SK-MEL-5 (cell line): Measurements from ENCODE around the gene MGAT4C. TPM values are rescaled to one million over a fixed set of nuclear protein-coding genes. Genes with fewer than 3 reads are reported as not detected.
"Not testable (repeated sequence)": the region's sequence is repeated elsewhere in the genome, so short reads cannot be mapped to it uniquely, and the experiment has no call there.

ENCODE experiments used
- DNase-seq: peaks from one replicate; pipeline ENCODE4 v3.0.0-alpha.2; 2016; ENCODE audit warnings: low read depth, low spot score
- in situ Hi-C: cut with HindIII; loops from 2 replicates; pipeline ENCODE4 v1.10.0; 2016; ENCODE audit warnings: low sequenced_read_pairs, high pct_unique_total_duplicates, low pct_unique_long_range_greater_than_20kb
- polyA plus RNA-seq, 2 experiments: library from polyadenylated mRNA; depleted of rRNA; stranded (reverse); fragments of >200 nt; gene quantifications; 2 replicates each; pipeline ENCODE4 v1.2.3, GENCODE V29; 2015
- total RNA-seq: library from RNA; depleted of rRNA; stranded (reverse); fragments of >200 nt; shearing (Covaris generic); gene quantifications from 2 replicates; pipeline ENCODE4 v1.2.3, GENCODE V29; 2014; rRNA removed

The MGAT4C gene
- total RNA-seq: 0.08 and 0.19 TPM in 2 replicates
- 0.01 TPM in 2 replicates for polyA plus RNA-seq (2015; cell fraction: cytosol; rRNA removed)
- not detected in 2 replicates for polyA plus RNA-seq (2015; cell fraction: nucleus; rRNA removed)

- no peak for DNase-seq
- in situ Hi-C loops: no loop called here
Observed at GRCh38 chr12:86256163-86256562, at the start of gene MGAT4C. MGAT4C (minus strand) TSS chr12:86256391.

DNA sequence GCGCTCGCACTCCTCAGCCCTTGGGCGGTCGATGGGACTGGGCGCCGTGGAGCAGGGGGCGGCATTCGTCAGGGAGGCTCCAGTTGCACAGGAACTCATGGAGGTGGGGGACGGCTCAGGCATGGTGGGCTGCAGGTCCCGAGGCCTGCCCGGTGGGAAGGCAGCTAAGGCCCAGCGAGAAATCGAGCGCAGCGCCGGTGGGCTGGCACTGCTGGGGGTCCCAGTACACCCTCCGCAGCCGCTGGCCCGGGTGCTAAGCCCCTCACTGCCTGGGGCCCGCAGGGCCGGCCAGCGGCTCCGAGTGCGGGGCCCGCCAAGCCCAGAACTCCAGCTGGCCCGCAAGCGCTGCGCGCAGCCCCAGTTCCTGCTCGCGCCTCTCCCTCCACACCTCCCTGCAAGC is 40.2 kb upstream of the MGAT4C start:
- in situ Hi-C loops, DNase-seq: not testable (repeated sequence)

DNA sequence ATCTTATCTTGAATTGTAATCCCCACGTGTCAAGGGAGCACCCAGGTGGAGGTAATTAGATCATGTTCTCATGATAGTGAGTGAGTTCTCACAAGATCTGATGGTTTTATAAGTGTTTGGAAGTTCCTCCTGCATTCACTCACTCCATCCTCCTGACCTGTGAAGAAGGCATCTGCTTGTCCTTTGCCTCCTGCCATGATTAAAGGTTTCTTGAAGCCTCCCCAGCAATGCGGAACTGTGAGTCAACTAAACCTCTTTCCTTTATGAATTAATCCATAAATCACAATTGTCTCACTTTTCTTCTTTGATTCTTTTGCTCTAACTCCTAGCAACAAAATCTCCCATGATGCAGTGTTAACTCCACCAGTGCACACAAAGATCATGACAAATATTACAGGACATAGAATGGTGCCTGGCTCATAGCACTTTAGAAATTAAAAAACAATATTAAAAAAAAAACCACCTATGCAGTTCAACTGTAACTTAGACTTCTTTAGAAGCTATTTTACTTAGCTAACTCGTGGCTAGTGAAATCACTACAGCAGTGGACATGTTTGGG is 37.6 kb upstream of the MGAT4C start:
- DNase-seq: no peak
- in situ Hi-C loops: no loop called here

DNA sequence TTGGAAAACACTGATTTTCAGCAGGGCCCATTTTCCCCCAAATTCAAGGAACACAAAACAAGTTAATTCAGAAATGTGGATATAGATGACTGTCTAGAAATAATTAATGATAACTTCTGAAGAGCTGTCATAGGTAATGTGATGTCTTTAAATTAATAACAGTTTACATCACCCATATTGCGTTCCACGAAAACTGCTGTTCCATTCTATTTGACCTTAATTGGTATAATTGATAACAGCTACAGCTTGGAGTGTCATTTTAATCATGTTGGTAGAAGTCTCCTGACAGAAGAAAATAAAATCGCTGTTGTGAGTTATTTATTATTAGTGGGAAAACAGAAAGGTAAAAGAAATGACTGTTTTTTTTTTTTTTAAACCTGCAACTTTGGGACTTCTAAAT is 36.3 kb upstream of the MGAT4C start:
- no peak for DNase-seq
- in situ Hi-C loops: no loop called here

GRCh38 chr12:86290615-86291014 is 34.4 kb upstream of the MGAT4C start:
- in situ Hi-C loops: no loop called here
- DNase-seq: no peak

- no peak for DNase-seq
- in situ Hi-C loops: no loop called here
Observed at GRCh38 chr12:86286119-86286518, 29.9 kb upstream of the MGAT4C start.

GRCh38 chr12:86283620-86284019 is 27.4 kb upstream of the MGAT4C start:
- DNase-seq: no peak
- in situ Hi-C loops: no loop called here

DNA sequence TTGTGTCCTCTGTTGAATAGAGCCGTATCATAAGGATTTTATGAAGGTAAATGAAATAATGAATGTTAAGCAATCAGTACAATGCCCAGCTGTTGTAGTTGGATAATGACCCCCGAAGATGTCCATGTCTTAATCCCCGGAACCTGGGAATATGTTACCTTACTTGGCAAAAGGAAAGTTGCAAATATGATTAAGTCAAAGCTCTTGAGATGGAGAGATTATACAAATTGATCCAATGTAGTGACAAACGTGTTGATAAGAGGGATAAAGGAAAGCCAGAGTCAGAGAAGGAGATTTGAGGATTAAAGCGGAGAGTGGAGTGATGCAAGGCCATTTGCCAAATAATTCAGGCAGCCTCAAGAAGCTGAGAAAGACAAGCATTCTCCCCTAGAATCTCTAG is 19.2 kb upstream of the MGAT4C start:
- in situ Hi-C loops: no loop called here
- no peak for DNase-seq

DNA sequence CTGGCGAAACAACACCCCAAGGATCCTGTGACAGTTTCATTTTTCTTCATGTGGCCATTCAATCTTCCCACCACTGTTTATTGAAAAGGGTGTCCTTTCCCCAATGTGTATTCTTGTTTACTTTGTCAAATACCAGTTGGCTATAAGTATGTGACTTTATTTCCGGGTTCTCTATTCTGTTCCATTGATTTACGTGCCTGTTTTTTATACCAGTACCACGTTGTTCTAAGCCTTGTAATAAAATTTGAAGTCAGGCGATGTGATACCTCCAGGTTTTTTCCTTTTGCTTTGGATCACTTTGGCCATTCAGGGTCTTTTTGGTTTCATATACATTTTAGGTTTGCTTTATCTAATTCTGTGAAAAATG is 9.1 kb upstream of the MGAT4C start:
- no peak for DNase-seq
- in situ Hi-C loops: no loop called here

DNA sequence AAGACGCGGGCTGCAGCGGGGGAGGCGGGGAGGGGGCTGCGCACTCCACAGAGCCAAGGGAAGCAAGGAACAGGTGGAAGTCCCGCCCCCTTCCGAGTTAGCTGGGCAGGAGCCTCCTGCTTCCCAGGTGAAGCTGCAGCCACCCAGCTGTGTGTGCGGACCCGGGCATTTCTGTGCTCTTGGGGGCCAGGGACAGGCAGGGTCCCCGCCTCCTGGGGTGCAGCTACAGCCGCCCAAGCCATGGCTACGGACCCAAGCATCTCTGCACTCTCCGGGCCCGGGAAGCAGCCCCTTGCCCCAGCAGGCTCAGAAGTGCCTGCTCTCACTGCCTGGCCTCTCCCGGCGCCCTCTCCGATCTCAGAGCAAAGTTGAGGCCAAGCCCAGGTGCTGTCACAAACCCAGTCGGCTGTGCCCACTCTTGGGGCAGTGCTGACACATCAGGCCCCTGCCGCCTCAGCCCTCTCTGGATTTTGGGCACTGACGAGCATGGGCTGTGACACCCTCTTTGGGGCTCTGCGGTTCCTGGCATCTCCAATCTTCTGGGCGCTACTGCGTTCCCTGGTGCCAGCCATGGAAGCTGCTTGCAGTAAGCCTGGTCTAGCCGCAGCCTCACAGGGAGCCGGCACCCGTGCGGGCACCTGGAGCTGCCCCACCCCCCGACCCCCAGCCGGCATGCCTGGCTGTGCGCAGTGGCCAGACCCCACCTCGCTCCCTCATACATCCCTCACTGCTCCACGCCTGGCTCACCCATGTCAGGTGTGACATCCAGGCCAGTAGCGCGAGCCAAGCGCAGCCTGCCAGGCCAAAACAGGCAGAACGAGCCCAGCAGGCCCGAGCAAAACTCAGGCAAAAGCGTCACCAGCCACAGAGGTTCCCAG is 8.5 kb upstream of the MGAT4C start:
- in situ Hi-C loops: no loop called here
- DNase-seq: no peak

DNA sequence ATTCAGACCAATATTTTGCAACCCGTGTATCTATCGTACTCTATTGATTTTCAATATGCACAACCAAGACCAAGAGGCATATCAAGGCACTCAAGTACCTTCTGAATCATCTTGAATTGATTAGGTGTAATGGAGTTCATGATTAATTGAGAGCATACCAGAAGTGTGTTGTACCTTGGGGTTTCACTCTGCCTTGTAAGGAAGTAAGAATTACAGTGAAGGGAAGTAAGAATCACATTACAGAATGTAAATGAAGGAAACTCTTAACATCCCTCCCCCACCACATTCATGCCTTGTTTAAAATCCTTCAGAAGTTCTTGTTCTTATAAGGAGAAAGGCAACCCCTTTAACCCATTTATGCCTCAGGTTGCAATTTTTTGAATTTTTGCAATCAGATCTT is 5.4 kb upstream of the MGAT4C start:
- in situ Hi-C loops: no loop called here

DNA sequence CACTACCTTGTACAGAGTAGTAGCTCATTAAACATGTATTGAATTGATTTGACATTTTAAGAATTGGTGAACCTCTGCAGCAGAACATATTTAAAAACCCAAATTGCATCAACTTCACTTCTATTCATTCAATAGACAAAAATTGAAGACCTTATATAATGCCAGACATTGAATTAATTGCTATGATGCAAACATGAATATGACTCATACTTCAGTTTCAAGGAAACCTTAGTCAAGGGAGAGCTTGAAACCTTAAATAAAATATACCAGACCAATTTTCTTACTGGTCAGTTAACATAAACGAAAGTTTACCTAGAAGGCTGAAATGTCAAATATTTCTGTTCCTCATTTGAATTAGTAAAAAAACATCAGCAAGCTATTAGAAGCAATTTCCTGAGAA is 5.0 kb upstream of the MGAT4C start:
- DNase-seq: no peak
- in situ Hi-C loops: no loop called here

More for the DNA sequence above, 5.4 kb upstream of the MGAT4C start:
- DNase-seq: no peak

DNA sequence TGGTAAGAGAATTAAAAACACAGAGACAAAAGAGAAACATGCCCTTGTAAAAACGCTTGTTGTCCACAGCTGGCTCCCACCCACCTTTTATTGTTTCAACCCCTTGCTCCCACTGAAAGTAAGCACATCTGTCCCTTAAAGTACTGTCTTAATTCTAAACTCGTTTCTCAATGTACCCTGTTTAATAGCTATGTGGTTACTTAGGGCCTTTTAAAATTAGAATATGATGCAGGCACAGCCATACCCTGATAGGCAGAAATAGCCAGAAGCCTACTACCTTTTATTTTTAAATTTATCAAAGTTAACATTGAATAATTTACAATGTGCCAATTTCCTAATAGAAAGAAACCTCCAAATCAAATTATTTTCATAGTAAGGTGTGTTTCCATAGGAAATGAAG is 4.0 kb upstream of the MGAT4C start:
- in situ Hi-C loops: no loop called here
- DNase-seq: no peak

DNA sequence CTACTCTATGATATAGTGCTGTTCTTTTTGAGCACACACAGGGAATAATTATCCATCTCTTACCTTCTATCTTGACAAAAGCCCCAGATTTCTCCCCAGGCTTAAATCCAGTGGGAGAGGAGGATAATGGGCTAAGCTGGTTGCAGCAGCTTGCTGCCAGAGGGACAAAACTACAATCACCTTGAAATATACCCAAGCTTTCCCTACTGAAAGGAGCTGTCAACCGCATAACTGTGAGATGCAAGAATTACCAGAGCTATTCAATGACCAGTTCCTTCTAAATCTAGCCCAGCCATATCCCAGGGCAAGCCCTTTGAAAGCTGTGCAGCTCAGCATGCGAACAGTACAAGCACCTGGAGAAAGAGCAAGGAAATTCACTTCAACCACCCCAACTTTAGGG is 943 bp upstream of the MGAT4C start:
- in situ Hi-C loops: no loop called here

GRCh38 chr12:86254399-86255107 is 1.6 kb downstream of the MGAT4C start:
- no peak for DNase-seq
- in situ Hi-C loops: no loop called here

More for the DNA sequence above, 943 bp upstream of the MGAT4C start:
- DNase-seq: no peak

- no peak for DNase-seq
- in situ Hi-C loops: no loop called here
Observed at GRCh38 chr12:86249851-86250250, 6.3 kb downstream of the MGAT4C start.

- no peak for DNase-seq
- in situ Hi-C loops: no loop called here
Observed at GRCh38 chr12:86249276-86249675, 6.9 kb downstream of the MGAT4C start.

DNA sequence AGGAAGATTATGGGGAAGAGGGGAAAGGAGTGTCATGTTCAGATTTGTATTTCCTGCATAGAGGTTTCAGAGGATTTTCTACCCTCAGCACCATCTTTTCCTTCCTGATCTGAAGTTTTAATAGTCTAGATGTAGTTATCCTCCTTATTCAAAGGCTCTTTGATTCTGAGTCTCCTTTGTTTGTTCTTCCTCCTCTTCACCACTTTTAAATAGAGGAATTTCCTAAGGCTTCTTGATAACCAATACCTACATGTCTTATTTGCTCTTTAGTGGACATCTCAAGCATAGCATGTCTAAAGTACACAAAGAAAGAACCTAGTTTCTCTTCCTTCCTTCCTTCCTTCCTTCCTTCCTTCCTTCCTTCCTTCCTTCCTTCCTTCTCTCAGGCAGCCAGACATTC is 8.3 kb downstream of the MGAT4C start:
- no peak for DNase-seq
- in situ Hi-C loops: no loop called here
